PFSK-1 (cell line): ENCODE data around the gene THSD7B.

Source experiments
- FOXP2 ChIP-seq: optimal IDR thresholded peaks from 2 replicates; pipeline ENCODE3; 2011; ENCODE audit warnings: borderline replicate concordance, control low read depth, inconsistent platforms; ENCODE audit not compliant: insufficient read depth; ENCODE audit errors: extremely low read length, extremely low read depth
- POLR2AphosphoS5 ChIP-seq: IDR thresholded peaks from 2 replicates; pipeline ENCODE4 v1.6.1; 2012; ENCODE audit warnings: low read depth, mild to moderate bottlenecking, control low read depth, low read length, moderate library complexity
- REST ChIP-seq, 2 experiments: IDR thresholded peaks; 2 replicates each; pipeline versions ENCODE4 v1.6.1 to v1.8.0; 2011 to 2012; ENCODE audit warnings: low read depth in 2 of 2, low read length in 2 of 2, control low read depth in 1 of 2, inconsistent platforms in 1 of 2, mild to moderate bottlenecking in 1 of 2, moderate library complexity in 1 of 2; ENCODE audit not compliant: insufficient read depth in 1 of 2
- SIN3A ChIP-seq: IDR thresholded peaks from 2 replicates; pipeline ENCODE4 v1.6.1; 2012; ENCODE audit warnings: mild to moderate bottlenecking, low read length, moderate library complexity, borderline replicate concordance; ENCODE audit not compliant: insufficient read depth
- TAF1 ChIP-seq: IDR thresholded peaks from 2 replicates; pipeline ENCODE4 v1.6.1; 2012; ENCODE audit warnings: low read length, control low read depth, borderline replicate concordance; ENCODE audit not compliant: insufficient read depth

THSD7B gene

GRCh38 chr2:137161250-137161649, 395.9 kb downstream of the THSD7B start:
- TF ChIP-seq REST (IDR thresholded peaks at IDR 0.05; ENCODE audit: insufficient read depth in 1 of 2, low read depth in 2 of 2, low read length in 2 of 2) (no peak), TAF1 (no peak), POLR2AphosphoS5 (no peak), SIN3A (no peak)

DNA sequence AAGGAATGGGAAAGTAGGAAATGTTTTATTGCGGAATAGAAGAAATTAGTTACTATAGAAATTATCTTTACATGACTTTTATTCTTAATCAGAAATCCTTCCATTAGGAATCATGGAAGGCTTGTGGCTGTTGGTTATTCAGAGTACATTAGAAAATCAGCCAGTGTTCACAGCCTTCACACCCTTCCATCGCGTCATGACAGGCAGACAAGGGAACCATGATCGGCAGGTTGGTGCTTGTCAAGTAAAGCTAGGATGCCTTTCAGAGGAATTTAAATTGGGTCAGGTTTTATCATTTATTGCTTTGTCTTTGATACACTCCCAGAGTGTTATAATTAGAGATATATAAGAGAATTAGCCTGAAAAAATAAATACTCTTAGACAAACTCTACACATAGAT, 400.6 kb downstream of the THSD7B start:
- TF ChIP-seq TAF1 (no peak), SIN3A (no peak), REST (IDR thresholded peaks at IDR 0.05; ENCODE audit: insufficient read depth in 1 of 2, low read depth in 2 of 2, low read length in 2 of 2) (no peak)

DNA sequence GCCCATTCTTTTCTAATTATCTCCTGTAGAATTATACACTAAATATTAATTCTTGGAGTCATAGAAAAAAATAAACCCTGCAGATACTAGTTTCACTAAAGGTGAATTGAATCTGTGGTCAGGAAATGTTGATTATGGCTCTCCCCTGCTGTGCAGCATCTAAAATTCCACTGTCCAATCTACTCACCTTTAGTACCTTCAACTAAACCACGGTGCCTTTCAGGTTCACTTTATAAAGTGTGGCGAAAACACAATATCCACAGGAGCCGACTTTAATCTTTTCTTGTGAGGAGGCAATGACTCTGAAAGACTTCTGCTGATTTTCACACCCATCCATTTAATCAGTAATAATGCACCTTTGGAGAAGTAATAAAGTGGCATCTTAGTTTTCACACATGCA, 402.3 kb downstream of the THSD7B start:
- no peak for TF ChIP-seq SIN3A
- no peak for TF ChIP-seq FOXP2
- no peak for TF ChIP-seq POLR2AphosphoS5
- TF ChIP-seq TAF1, result no peak
- TF ChIP-seq REST (IDR thresholded peaks at IDR 0.05; ENCODE audit: insufficient read depth in 1 of 2, low read depth in 2 of 2, low read length in 2 of 2), result no peak

DNA sequence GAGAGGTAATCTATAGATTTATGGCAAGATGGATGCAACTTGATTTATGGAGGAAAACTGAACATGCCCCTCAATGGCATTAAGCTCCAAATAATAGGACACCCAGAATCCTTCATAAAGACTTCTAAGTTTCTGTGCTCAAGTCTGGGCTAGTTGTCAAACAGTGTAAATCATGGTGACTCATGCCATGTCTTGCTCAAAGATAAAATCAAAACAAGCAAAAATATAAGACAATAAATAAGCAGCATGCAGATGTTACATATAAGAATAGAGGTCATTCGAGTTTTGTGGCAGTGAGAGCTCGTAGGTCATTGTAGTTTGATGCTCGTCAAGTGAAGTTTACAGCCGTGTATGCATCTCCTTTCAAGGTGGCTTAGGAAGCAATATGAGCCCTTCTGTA, 403.2 kb downstream of the THSD7B start:
- TF ChIP-seq SIN3A (no peak), TAF1 (no peak), POLR2AphosphoS5 (no peak), REST (IDR thresholded peaks at IDR 0.05; ENCODE audit: insufficient read depth in 1 of 2, low read depth in 2 of 2, low read length in 2 of 2) (no peak), FOXP2 (no peak)

- no peak for TF ChIP-seq POLR2AphosphoS5
- TF ChIP-seq SIN3A, result no peak
- no peak for TF ChIP-seq TAF1
- no peak for TF ChIP-seq REST (IDR thresholded peaks at IDR 0.05; ENCODE audit: insufficient read depth in 1 of 2, low read depth in 2 of 2, low read length in 2 of 2)
- no peak for TF ChIP-seq FOXP2
Measured at GRCh38 chr2:137172162-137172561, 406.8 kb downstream of the THSD7B start.
